Neural progenitor cell (in vitro differentiated cells): ENCODE measurements around the gene PDHB. TPM values are rescaled to one million over a fixed set of nuclear protein-coding genes. Genes with fewer than 3 reads are reported as not detected.

ENCODE experiments used
- DNase-seq: peaks from one replicate; pipeline ENCODE4 v3.0.0-alpha.2; 2016; ENCODE audit warnings: low spot score
- H2AFZ ChIP-seq: fragments of 200-600 bp; sonication (generic); replicated peaks from 2 replicates; pipeline ENCODE4 v1.6.1; 2016; ENCODE audit warnings: antibody characterized with exemption
- H3F3A ChIP-seq: fragments of 200-600 bp; sonication (generic); 2 replicates; pipeline ENCODE4 v1.6.1; 2016; ENCODE audit warnings: antibody characterized with exemption, low read depth
- H3K27ac ChIP-seq: fragments of 200-600 bp; sonication (generic); 2 replicates; pipeline ENCODE4 v1.5.1; 2016; ENCODE audit warnings: mild to moderate bottlenecking
- H3K27me3 ChIP-seq: fragments of 200-600 bp; sonication (generic); 2 replicates; pipeline ENCODE4 v1.6.1; 2016; ENCODE audit warnings: mild to moderate bottlenecking, moderate library complexity
- H3K36me3 ChIP-seq: fragments of 200-600 bp; sonication (generic); 2 replicates; pipeline ENCODE4 v1.5.1; 2016
- H3K4me1 ChIP-seq: fragments of 200-600 bp; sonication (generic); 2 replicates; pipeline ENCODE4 v1.6.1; 2016; ENCODE audit warnings: mixed run types
- H3K4me2 ChIP-seq: fragments of 200-600 bp; sonication (generic); 2 replicates; pipeline ENCODE4 v1.6.1; 2016
- H3K4me3 ChIP-seq: fragments of 200-600 bp; sonication (generic); 2 replicates; pipeline ENCODE4 v1.5.1; 2016
- H3K79me2 ChIP-seq: fragments of 200-600 bp; sonication (generic); 2 replicates; pipeline ENCODE4 v1.6.1; 2016; ENCODE audit warnings: low read depth
- H3K9ac ChIP-seq: fragments of 200-600 bp; sonication (generic); 2 replicates; pipeline ENCODE4 v1.6.1; 2016
- H3K9me3 ChIP-seq: fragments of 200-600 bp; sonication (generic); 2 replicates; pipeline ENCODE4 v1.5.1; 2016; ENCODE audit warnings: low read depth
- H4K20me1 ChIP-seq: fragments of 200-600 bp; sonication (generic); 2 replicates; pipeline ENCODE4 v1.6.1; 2016; ENCODE audit warnings: low read depth
- H3K27ac Mint-ChIP-seq: 3 replicates; pipeline ENCODE4 v1.8.0; 2021; ENCODE audit warnings: mixed read lengths
- H3K27me3 Mint-ChIP-seq: 2 replicates; pipeline ENCODE4 v1.8.0; 2022; ENCODE audit warnings: low read depth, mild to moderate bottlenecking, inconsistent platforms, moderate library complexity, mixed read lengths; ENCODE audit not compliant: insufficient read depth
- H3K36me3 Mint-ChIP-seq: 3 replicates; pipeline ENCODE4 v1.8.0; 2021; ENCODE audit warnings: mixed read lengths
- H3K4me1 Mint-ChIP-seq: 3 replicates; pipeline ENCODE4 v1.8.0; 2021; ENCODE audit warnings: mixed read lengths
- H3K4me3 Mint-ChIP-seq: 3 replicates; pipeline ENCODE4 v1.8.0; 2021; ENCODE audit warnings: mild to moderate bottlenecking, moderate library complexity, mixed read lengths
- H3K9me3 Mint-ChIP-seq: 3 replicates; pipeline ENCODE4 v1.8.0; 2020; ENCODE audit warnings: mixed read lengths
- EZH2 ChIP-seq: fragments of 200-600 bp; sonication (generic); IDR thresholded peaks from 2 replicates; pipeline ENCODE4 v1.6.1; 2017; ENCODE audit warnings: antibody characterized with exemption, mild to moderate bottlenecking, moderate library complexity
- EZH2phosphoT487 ChIP-seq: fragments of 200-600 bp; sonication (generic); IDR thresholded peaks from 2 replicates; pipeline ENCODE4 v1.6.1; 2017; ENCODE audit warnings: antibody characterized with exemption
- total RNA-seq: library from RNA; depleted of rRNA; stranded (reverse); fragments of >200 nt; gene quantifications from 2 replicates; pipeline ENCODE4 v1.2.3, GENCODE V29; 2015; ENCODE audit warnings: low replicate concordance
- TF ChIP-seq, protein P1 (sequence below): fragments of 200-600 bp; sonication (generic); IDR thresholded peaks from 2 replicates; pipeline ENCODE4 v1.5.1; 2017; ENCODE audit warnings: antibody characterized with exemption, mild to moderate bottlenecking

The PDHB gene
- total RNA-seq, 1 donor from 2014 or later = 155 TPM

GRCh38 chr3:58463181-58463941, 29.7 kb upstream of the PDHB start:
- H2AFZ ChIP-seq = peak overlapping the region; percentile 74
- Mint-ChIP-seq H3K36me3 (no peaks in the 10 kb centered on the region), H3K4me3 (no peak overlapping the region), H3K4me1 (peaks cover 11% of the 10 kb centered on the region), H3K27me3 (peaks cover 2% of the 10 kb centered on the region), H3K27ac (peak overlapping the region; percentile 65), H3K9me3 (no peaks in the 10 kb centered on the region)
- H3K4me1 ChIP-seq = no peaks in the 10 kb centered on the region
- DNase-seq = peak; percentile 77
- H3K79me2 ChIP-seq = no peaks in the 10 kb centered on the region
- H3K36me3 ChIP-seq = no peaks in the 10 kb centered on the region
- TF ChIP-seq EZH2 (no peak), EZH2phosphoT487 (no peak)
- TF ChIP-seq, protein P1, sequence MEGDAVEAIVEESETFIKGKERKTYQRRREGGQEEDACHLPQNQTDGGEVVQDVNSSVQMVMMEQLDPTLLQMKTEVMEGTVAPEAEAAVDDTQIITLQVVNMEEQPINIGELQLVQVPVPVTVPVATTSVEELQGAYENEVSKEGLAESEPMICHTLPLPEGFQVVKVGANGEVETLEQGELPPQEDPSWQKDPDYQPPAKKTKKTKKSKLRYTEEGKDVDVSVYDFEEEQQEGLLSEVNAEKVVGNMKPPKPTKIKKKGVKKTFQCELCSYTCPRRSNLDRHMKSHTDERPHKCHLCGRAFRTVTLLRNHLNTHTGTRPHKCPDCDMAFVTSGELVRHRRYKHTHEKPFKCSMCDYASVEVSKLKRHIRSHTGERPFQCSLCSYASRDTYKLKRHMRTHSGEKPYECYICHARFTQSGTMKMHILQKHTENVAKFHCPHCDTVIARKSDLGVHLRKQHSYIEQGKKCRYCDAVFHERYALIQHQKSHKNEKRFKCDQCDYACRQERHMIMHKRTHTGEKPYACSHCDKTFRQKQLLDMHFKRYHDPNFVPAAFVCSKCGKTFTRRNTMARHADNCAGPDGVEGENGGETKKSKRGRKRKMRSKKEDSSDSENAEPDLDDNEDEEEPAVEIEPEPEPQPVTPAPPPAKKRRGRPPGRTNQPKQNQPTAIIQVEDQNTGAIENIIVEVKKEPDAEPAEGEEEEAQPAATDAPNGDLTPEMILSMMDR = peak; percentile 92
- H3K4me3 ChIP-seq = no peak overlapping the region
- no peaks in the 10 kb centered on the region for H4K20me1 ChIP-seq
- no peaks in the 10 kb centered on the region for H3K27me3 ChIP-seq
- H3K9me3 ChIP-seq = no peaks in the 10 kb centered on the region
- no peak overlapping the region for H3K4me2 ChIP-seq
- H3K9ac ChIP-seq = no peak overlapping the region
- H3K27ac ChIP-seq = no peak overlapping the region
- peaks cover 9% of the 10 kb centered on the region for H3F3A ChIP-seq

- no peak overlapping the region for H3K4me2 ChIP-seq
- H3K36me3 ChIP-seq = no peaks in the 10 kb centered on the region
- no peaks in the 10 kb centered on the region for H3K27me3 ChIP-seq
- Mint-ChIP-seq H3K27me3 (peaks cover 5% of the 10 kb centered on the region), H3K4me3 (no peak overlapping the region), H3K27ac (peak overlapping the region; percentile 65), H3K36me3 (no peaks in the 10 kb centered on the region), H3K4me1 (peaks cover 11% of the 10 kb centered on the region), H3K9me3 (no peaks in the 10 kb centered on the region)
- no peak overlapping the region for H3K9ac ChIP-seq
- no peak overlapping the region for H3K4me3 ChIP-seq
- no peaks in the 10 kb centered on the region for H3K79me2 ChIP-seq
- H3K9me3 ChIP-seq = no peaks in the 10 kb centered on the region
- no peaks in the 10 kb centered on the region for H3K4me1 ChIP-seq
- peak; percentile 14 for DNase-seq
- no peak overlapping the region for H3K27ac ChIP-seq
- peaks cover 9% of the 10 kb centered on the region for H3F3A ChIP-seq
- H4K20me1 ChIP-seq = no peaks in the 10 kb centered on the region
- no peak for TF ChIP-seq EZH2phosphoT487
- no peak for TF ChIP-seq EZH2
- H2AFZ ChIP-seq = no peak overlapping the region
Measured at GRCh38 chr3:58462829-58463180, 29.2 kb upstream of the PDHB start.

- no peak overlapping the region for H3K4me3 ChIP-seq
Measured at GRCh38 chr3:58459160-58459559, 25.5 kb upstream of the PDHB start.

More at GRCh38 chr3:58459160-58459559, 25.5 kb upstream of the PDHB start:
- no peaks in the 10 kb centered on the region for H3K79me2 ChIP-seq
- no peak for DNase-seq
- Mint-ChIP-seq H3K36me3 (peaks cover 4% of the 10 kb centered on the region), H3K9me3 (peaks cover 21% of the 10 kb centered on the region), H3K4me1 (peaks cover 11% of the 10 kb centered on the region), H3K27me3 (peaks cover 6% of the 10 kb centered on the region), H3K27ac (no peak overlapping the region), H3K4me3 (no peak overlapping the region)
- H3K36me3 ChIP-seq = no peaks in the 10 kb centered on the region
- H3F3A ChIP-seq = peaks cover 9% of the 10 kb centered on the region
- peaks cover 10% of the 10 kb centered on the region for H3K9me3 ChIP-seq
- H3K27me3 ChIP-seq = no peaks in the 10 kb centered on the region
- H3K4me1 ChIP-seq = no peaks in the 10 kb centered on the region
- no peak overlapping the region for H3K4me2 ChIP-seq
- TF ChIP-seq EZH2phosphoT487 = no peak
- TF ChIP-seq EZH2 = no peak
- TF ChIP-seq, protein P1 = no peak
- no peak overlapping the region for H2AFZ ChIP-seq
- no peak overlapping the region for H3K9ac ChIP-seq
- H4K20me1 ChIP-seq = no peaks in the 10 kb centered on the region
- no peak overlapping the region for H3K27ac ChIP-seq
